Fibroblast of skin of back (primary cell): Measurements from ENCODE around the gene TUBA3C.

Source experiments
- DNase-seq: peaks from one replicate; pipeline ENCODE4 v3.0.0-alpha.2; 2013

The TUBA3C gene

DNA sequence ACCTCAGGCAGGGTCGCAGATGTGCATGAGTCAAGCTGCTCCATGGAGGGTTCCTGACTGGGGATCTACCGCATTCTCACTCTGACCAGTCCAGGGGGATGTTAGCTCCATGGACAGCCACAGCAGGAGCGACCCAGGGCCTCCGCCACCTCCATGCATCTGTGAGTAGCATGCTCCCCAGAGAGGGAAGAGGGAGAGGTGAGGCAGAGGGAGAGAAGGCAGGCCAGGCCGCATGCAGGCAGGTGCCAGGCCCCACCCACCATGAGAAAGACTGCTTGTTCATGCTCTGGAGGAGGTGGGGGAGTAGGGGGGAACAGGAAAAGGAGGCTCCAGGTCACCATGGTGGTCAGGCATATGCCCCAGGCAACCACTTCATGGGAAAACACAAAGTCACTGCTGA lies 20.3 kb downstream of the TUBA3C start:
- no peak for DNase-seq

DNA sequence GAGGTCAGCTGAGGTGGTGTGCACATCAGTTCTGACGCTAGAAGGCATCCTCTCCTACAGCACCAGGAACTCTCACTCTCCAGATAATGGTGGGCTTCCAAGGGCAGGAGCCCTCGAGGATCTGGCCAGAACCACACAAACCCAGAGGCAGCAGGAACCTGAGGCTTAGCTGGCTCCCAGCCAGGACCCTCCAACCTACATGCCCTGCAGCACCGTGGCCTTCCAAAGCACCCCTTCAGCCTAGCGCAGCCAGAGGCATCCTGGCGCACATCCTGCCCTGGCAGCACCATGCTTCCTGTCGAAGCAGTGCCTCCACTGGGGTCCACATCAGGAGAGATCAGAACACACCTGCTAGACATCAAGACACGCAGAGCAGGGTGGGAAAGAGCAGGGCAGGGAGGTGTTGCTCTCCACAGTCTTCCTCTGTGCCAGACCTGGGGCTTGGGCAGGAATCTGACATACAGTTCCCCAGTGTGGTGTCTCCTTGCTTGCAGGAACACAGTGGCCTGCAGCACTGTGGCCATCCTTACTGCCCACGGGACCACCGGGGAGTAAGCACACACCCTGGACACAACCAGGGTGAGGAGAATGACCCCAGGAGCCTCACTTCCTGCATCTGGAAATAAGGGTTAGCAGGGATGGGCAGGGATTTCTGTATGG lies 21.7 kb downstream of the TUBA3C start:
- DNase-seq: no peak

DNA sequence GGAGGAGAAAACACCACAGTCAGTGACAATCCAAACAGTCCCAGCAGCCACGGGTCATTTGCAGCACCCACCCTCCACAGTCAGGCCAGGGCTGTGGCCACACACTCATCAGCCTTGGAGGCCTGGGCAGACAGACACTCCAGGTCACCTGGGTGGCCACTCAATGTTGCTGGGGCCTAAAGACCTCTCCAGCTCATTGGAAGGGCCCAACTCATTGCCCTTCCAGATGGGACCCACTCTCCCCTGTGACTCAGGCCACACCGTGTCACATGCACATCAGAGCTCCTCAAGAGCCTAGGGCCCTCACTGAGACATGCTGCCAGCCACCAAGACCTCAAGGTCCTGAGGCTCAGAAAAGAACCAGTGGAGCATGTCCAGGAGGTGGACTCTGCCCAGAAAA lies 22.4 kb downstream of the TUBA3C start:
- no peak for DNase-seq

DNA sequence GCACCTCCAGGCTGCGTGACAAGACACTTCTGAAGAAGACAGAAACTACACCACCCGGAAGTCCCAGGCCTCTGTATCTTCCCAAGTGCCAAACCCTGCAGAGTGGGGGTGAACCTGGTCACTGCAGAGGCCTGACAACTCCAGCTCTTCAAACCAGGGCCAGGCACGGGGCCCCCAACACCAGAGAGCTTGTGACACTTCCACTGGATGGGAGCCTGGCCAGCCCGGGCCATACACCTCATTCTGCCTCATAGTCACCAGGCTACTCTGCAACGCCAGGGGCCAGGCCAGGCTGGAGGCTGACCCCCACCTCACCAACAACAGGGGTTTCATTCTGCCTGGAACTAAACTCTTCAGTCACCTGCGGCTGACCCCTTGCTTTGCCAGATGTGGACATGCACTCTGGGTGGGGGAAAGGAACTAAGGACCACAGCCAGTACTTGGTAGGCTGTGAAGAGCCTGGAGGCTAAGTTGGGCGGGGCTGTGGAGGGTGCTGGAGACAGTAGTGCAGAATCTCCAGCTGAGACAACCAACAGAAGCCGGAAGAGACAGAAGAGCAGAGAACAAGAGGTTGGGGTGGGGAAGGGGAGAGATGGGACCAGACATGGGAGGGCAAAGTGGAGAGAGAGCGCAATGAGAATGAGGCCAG lies 23.0 kb downstream of the TUBA3C start:
- DNase-seq: no peak

DNA sequence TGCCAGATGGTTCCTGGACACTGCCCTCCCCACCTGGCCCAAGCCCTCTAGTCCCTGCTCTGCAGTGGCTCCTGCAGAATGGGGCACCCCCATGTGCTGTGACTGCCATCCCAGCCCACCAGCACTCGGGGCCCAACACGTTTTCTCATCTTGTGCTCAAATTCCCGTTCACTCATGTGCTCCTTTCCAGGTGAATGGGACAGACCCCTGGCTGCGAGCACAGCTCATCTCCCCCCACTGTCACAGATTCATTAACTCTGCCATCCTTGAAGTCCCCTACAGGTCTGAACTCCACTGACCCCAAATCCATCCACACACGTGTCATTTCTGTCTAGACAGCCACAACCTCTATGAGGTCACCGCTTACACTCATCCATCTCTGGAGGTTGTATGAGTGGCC lies 23.6 kb downstream of the TUBA3C start:
- no peak for DNase-seq

DNA sequence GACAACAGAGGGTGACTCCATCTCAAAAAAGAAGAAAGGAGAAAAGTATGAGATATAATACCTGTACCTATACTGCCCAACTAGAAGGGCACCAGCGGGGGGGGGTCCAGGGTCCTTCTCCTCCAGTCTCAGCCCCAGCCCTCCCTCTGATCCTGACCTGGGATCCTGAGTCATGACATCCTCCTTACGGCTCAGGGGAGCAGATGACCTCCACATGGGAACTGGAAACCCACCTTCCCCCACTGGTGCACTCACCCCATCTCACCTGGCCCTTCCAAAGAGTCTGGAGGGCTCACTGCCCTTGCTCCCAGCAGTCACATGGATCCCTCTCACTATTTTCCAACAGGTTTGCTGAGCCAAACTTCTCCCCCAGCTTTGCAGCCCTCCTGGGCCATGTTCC lies 24.2 kb downstream of the TUBA3C start:
- no peak for DNase-seq

DNA sequence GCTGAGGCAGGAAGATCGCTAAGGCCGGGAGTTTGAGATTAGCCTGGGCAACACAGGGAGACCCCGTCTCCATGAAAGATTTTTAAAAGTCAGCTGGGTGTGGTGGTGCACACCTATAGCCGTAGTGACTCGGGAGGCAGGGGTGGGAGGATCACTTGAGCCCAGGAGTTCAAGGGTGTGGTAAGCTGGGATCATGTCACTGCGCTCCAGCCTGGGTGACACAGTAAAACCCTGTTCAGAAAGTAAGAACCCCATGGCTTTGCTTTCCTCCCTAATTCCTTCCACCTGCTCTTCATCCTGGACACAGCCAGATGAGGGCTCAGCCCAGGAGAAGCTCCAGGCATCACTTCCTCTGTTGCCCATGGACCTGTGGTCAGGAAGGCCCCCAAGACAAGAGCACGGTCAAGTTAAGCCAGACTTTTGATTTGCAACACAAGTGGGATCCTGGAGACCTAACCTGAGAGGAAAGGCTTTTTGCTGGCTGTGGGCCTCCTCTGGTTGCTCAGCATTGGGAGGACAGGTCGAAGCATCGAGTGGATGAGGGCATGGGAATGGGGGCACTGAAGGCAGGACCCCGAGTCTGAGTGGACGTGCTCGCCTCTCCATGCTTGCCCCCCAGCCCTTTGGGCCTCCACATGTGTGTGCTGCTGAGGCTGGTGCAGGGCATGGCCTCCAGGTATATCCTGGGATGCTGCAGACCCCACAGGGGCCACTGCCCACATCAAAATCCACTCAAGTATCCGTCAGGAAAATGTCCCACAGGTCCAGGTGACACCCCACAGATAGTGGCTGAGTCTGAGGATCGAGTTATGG lies 25.4 kb downstream of the TUBA3C start:
- no peak for DNase-seq

DNA sequence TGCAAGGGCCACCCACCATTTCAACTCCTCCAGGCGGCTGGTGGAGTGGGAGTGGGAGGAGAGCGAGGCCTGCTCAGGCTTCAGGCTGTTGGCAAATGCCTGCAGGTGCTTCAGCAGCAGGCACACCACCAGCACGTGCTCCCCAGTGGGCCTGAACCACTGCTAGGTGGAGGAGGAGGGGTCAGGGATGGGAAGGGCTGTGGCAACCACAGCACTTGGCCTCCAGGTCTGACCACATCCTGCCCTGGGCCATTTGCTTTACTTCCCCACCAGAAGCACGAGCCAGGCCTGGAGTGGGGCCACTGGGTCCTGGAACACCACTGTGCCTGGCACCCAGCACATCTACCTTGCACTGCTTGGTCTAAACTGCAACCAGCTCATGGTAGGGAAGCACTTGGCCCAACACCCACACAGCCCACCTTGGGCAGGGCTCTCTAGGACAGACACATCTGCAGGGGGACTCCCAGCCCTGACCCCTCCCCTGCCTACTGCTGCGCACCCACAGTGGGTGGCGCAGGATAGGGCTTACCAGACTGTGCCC lies 26.2 kb downstream of the TUBA3C start:
- DNase-seq: no peak

DNA sequence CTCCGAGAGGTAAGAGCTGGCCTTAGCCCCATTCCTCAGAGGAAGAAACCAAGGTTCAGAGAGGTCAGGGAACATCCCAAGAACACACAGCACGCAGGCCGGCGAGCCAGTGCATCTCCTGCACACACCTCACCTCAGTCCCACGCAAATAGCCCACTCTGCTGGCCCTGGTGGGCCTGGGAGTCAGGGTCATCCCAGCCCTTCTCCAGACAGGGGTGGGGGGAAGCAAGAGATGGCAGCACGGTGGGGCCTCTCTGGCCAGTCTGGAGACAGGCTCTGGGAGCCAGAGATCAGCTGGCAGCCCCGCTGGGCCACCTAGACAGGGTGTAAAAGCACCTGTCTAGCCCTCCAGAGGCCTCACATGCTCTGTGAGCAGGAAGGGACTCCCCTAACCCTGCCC lies 26.8 kb downstream of the TUBA3C start:
- DNase-seq: no peak

DNA sequence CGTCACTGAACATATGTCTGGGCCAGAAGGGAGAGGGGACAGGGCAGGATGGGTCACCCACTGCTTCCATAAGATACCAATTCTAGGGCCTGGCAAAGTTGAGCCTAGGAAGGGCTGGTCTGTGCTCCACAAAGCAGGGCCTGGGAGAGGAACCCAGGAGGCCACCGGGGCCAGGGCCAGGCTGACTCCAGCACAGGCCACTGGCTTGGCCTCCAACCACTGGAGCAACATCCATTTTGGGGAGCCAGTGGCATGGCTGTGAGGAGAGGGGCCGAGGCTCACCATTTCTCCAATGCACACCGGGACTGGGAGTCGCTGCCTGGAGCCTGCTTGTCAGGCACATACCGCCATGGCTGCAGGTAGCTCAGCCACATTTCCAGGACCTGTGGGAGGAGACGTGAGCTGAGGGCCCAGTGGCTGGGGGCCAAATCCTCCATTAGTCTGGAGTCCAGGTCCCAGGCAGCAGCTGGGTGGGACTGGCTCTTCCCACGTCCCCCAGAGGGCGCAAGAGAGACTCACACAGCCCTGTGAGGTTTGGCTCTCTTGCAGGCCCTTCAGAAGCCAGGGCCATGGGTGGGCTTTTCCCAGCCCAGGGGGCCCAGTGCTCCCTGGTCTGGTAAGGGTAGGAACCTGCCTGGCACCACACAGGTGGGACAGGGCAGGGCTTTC lies 27.7 kb downstream of the TUBA3C start:
- DNase-seq: no peak

DNA sequence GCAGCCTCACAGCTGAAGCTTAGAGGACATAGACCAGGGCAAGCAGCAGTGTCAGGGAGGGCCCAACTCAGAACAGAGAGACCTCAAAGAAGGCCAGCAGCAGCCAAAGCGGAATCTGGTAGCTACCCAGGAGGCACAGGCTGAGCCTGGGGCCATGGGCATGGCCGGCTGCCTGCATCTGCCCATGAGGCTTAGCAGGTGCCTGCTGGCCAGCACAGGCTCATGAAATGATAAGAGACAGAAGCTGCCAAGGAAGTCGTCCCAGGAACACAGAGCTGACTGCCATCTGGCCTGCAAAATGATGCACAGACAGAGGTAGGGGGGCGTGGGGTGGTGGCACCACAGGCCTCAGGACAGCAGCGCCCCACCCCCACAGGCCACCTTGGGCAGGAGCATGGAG lies 29.2 kb downstream of the TUBA3C start:
- no peak for DNase-seq

DNA sequence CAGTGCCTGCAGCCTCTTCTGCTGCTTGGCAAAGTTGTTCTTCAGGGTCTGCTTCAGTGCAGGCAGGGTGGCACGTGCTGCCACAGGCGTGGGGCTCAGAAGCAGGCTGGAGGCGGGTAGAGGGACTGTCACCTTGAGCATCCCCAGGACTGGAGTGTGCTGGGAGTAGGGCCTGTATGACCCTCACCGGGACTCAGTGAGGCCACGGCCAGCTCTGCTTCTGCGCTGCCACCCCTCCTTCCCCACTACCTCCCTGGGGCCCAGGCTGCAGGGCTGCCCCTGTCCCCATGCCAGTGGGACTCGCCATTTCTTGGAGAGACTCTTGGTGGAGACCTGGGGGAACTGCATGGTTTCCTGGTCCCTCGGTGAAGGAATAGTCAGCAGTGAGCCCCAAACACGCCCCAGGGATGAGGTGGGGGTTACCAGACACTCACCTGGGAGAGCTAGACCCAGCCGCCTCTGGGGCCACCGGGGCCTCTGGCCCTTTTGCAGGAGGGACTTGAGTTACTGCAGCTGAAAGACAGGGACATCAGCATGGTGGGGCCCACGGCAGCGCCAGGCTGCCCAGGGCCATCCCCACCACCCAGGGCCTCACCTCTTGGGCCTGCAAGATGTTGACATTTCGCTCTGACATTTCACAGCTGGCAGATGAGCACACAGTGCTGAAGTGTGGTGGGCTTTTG lies 29.9 kb downstream of the TUBA3C start:
- no peak for DNase-seq

DNA sequence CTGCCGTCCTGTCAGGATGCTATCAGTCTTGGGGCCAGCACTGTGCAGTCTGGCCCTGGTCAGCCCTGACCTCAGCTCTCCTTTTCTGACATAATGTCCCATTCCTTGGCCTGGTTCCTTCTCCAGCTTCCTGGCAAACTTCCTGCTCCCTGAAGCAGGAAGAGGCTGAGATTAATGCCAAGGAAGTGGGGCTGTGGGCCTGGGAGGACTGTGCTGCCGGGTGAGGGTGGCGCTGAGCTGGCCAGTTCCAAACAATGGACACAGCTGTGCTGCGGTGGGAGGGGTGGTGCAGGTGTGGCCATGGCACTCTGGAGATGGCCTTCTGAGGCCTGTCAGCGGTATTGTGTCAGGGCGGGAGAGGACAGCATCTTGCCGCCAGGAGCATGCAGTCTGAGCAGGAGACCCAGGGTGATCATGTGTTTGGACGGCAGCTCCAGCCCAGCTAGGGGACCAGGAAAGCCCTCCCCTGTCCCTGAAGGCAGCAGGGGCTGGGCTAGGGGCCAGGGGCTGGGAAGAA lies 30.9 kb downstream of the TUBA3C start:
- no peak for DNase-seq

DNA sequence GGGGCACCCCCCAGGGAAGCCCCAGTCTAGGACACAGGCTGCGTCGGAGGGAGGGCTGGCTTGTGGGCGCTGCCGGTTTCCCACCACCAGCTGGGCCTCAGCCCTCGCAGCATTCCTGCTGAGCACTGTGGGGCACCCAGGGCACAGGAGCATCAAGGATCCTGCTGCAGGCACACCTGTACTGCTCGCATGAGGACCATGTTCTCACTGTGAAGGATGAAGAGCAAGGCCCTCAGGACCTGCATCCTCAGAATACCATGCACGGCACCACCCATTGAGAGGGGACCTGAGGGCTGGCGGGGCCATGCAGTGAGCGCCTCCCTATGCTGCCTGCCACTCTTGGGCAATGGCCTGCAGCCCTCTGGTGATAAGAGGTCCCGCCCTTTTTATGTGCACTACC lies 31.4 kb downstream of the TUBA3C start:
- DNase-seq: no peak

DNA sequence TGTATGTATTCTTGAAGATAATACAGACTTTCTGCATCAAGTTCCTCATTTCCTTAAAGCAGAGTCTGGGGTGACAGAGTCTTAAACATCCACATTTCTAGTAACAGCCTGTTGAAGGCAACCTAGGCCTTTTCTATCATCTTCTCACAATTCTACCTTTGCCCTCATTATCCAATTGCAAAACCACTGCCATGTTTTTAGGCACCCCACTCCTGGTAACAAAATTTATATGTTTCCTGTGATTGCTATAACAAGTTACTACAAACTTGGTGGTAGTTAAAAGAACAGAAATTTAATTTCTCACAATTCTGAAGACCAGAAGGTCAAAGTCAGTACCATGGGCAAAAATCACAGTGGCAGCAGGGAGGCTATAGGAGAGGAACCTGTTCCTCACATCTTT lies 33.1 kb downstream of the TUBA3C start:
- DNase-seq: no peak
